Lower lobe of right lung (tissue), 2 donors: Measurements from ENCODE around the gene SRPK1. TPM values are rescaled to one million over a fixed set of nuclear protein-coding genes. Genes with fewer than 3 reads are reported as not detected.

Experiments used
- ATAC-seq, 2 donors: fragments of 200-7000 bp; cut with Tn5 transposase; one replicate each; pipeline ENCODE4 v1.9.1; 2020 to 2022; ENCODE audit warnings: mild to moderate bottlenecking in 2 of 2, moderate library complexity in 2 of 2
- DNase-seq: peaks from one replicate; pipeline ENCODE4 v3.0.0-alpha.2; 2020
- H3K27ac ChIP-seq: fragments of 200-600 bp; one replicate; pipeline ENCODE4 v1.8.0; 2022
- H3K27me3 ChIP-seq: fragments of 200-600 bp; one replicate; pipeline ENCODE4 v1.8.0; 2022; ENCODE audit warnings: low read depth
- H3K36me3 ChIP-seq: fragments of 200-600 bp; one replicate; pipeline ENCODE4 v1.8.0; 2022; ENCODE audit warnings: mild to moderate bottlenecking
- H3K4me1 ChIP-seq: fragments of 200-600 bp; one replicate; pipeline ENCODE4 v1.8.0; 2022
- H3K4me3 ChIP-seq: fragments of 200-600 bp; one replicate; pipeline ENCODE4 v1.8.0; 2022; ENCODE audit warnings: mild to moderate bottlenecking
- H3K9me3 ChIP-seq: fragments of 200-600 bp; one replicate; pipeline ENCODE4 v1.8.0; 2022
- CTCF ChIP-seq: fragments of 200-600 bp; IDR thresholded peaks from one replicate; pipeline ENCODE4 v1.8.0; 2022; ENCODE audit warnings: antibody characterized with exemption, mild to moderate bottlenecking
- intact Hi-C: fragments of 100-400 bp; cut with DNase I; formaldehyde crosslinking; loops from one replicate; pipeline ENCODE4 v1.11.0; 2022
- total RNA-seq: library from RNA; stranded (reverse); fragmentation: NEBNext Ultra II Directional; extraction: Animal tissue kit (Norgen Biotek cat#: 25700); gene quantifications from one replicate; pipeline ENCODE4 v1.2.1, GENCODE V29; 2021
- donor health status: DM: no; HTN: yes; CAD: no; lungs with severe emphysema.

The SRPK1 gene
- total RNA-seq, 1 donor from 2014 or later = 30.9 TPM

- ATAC-seq (no peak), DNase-seq (no peak)
- no peaks in the 10 kb centered on the region for H3K9me3 ChIP-seq
- TF ChIP-seq CTCF = no peak
- no peak overlapping the region for H3K27ac ChIP-seq
- H3K4me1 ChIP-seq = no peaks in the 10 kb centered on the region
- no peak overlapping the region for H3K4me3 ChIP-seq
- H3K36me3 ChIP-seq = no peaks in the 10 kb centered on the region
- H3K27me3 ChIP-seq = peaks cover 32% of the 10 kb centered on the region
- intact Hi-C loops = no loop called here
These were observed 111.1 kb downstream of the SRPK1 start for GRCh38 chr6:35809809-35810208.

GRCh38 chr6:35808688-35809087 lies 112.2 kb downstream of the SRPK1 start:
- no peak overlapping the region for H3K27ac ChIP-seq
- DNase-seq (no peak), ATAC-seq (no peak)
- TF ChIP-seq CTCF = no peak
- no peaks in the 10 kb centered on the region for H3K9me3 ChIP-seq
- H3K36me3 ChIP-seq = no peaks in the 10 kb centered on the region
- H3K27me3 ChIP-seq = peaks cover 36% of the 10 kb centered on the region
- intact Hi-C loops = no loop called here
- H3K4me3 ChIP-seq = no peak overlapping the region
- no peaks in the 10 kb centered on the region for H3K4me1 ChIP-seq

GRCh38 chr6:35804996-35805736 lies 115.7 kb downstream of the SRPK1 start, which contains the start of gene LHFPL5:
LHFPL5 (plus strand) TSS chr6:35805352; CDS start chr6:35805671, 319 bp downstream.
- Histone ChIP-seq H3K27me3 (peaks cover 36% of the 10 kb centered on the region), H3K9me3 (no peaks in the 10 kb centered on the region), H3K4me3 (no peak within 1 kb of the TSS), H3K27ac (no peak within 1 kb of the TSS), H3K36me3 (no peaks in the 10 kb centered on the region), H3K4me1 (no peaks in the 10 kb centered on the region)
- intact Hi-C loops = no loop called here
- DNase-seq (peak; percentile 55), ATAC-seq (peak; percentile 85 to 91)
- TF ChIP-seq CTCF = no peak

- intact Hi-C loops = no loop called here
- no peak for ATAC-seq
- Histone ChIP-seq H3K9me3 (no peaks in the 10 kb centered on the region), H3K27ac (no peak overlapping the region), H3K4me3 (no peak overlapping the region), H3K27me3 (peaks cover 17% of the 10 kb centered on the region), H3K36me3 (no peaks in the 10 kb centered on the region), H3K4me1 (no peaks in the 10 kb centered on the region)
- TF ChIP-seq CTCF = no peak
- no peak for DNase-seq
These were observed 119.8 kb downstream of the SRPK1 start for GRCh38 chr6:35801148-35801547.

- Histone ChIP-seq H3K27me3 (no peaks in the 10 kb centered on the region), H3K4me3 (no peak overlapping the region), H3K9me3 (no peaks in the 10 kb centered on the region), H3K4me1 (no peaks in the 10 kb centered on the region), H3K27ac (no peak overlapping the region), H3K36me3 (no peaks in the 10 kb centered on the region)
- no peak for ATAC-seq
- DNase-seq = no peak
- TF ChIP-seq CTCF = no peak
- intact Hi-C loops = no loop called here
These were observed 122.2 kb downstream of the SRPK1 start for GRCh38 chr6:35798706-35799105.
